ENCODE data around the gene UACA. TPM values are rescaled to one million over a fixed set of nuclear protein-coding genes. Genes with fewer than 3 reads are reported as not detected.

Gene UACA
- total RNA-seq, 1 experiment from 2014 or later: 38.0 TPM

- Histone ChIP-seq H3K9me3 (ENCODE audit: control insufficient read depth, low read depth, low read length) (no peaks in the 10 kb centered on the region), H4K20me1 (ENCODE audit: control insufficient read depth, insufficient read depth, insufficient read length) (no peaks in the 10 kb centered on the region), H2BK5ac (ENCODE audit: insufficient read length, low read length) (no peak overlapping the region), H3K14ac (ENCODE audit: insufficient read depth, low read length) (no peak overlapping the region), H3K23ac (ENCODE audit: insufficient read length, low read depth, low read length) (no peak overlapping the region), H3K56ac (ENCODE audit: insufficient read length, low read depth, low read length) (no peak overlapping the region), H2BK20ac (ENCODE audit: low read depth, low read length, poor library complexity, severe bottlenecking) (no peak overlapping the region), H3T11ph (ENCODE audit: low read length) (no peak overlapping the region), H2BK12ac (ENCODE audit: insufficient read length, low read depth, low read length) (no peak overlapping the region), H3K18ac (ENCODE audit: insufficient read length, low read depth, low read length) (no peak overlapping the region), H4K8ac (replicated peaks; ENCODE audit: insufficient read length, low read depth, low read length) (no peak overlapping the region), H3K4me1 (ENCODE audit: insufficient read depth, low read length) (no peaks in the 10 kb centered on the region), H3K4ac (ENCODE audit: low read depth, low read length) (no peak overlapping the region), H3K79me1 (ENCODE audit: insufficient read depth, low read depth, low read length, poor library complexity, severe bottlenecking) (no peaks in the 10 kb centered on the region), H4K5ac (ENCODE audit: insufficient read length, low read depth, low read length) (no peak overlapping the region), H3K9ac (ENCODE audit: extremely low read depth, insufficient read length, low read length) (no peak overlapping the region), H4K91ac (ENCODE audit: insufficient read length, low read depth, low read length) (no peak overlapping the region), H2AFZ (ENCODE audit: low read length) (no peak overlapping the region), H3K4me2 (ENCODE audit: insufficient read depth, insufficient read length, low read length) (no peak overlapping the region), H2BK15ac (ENCODE audit: low read depth, low read length) (no peak overlapping the region), H2AK5ac (ENCODE audit: insufficient read length, low read length) (no peak overlapping the region), H3K23me2 (ENCODE audit: insufficient read length, low read depth, low read length, poor library complexity, severe bottlenecking) (no peaks in the 10 kb centered on the region), H3K27ac (ENCODE audit: insufficient read length, low read depth, low read length) (no peak overlapping the region), H3K79me2 (ENCODE audit: insufficient read depth, low read length) (no peaks in the 10 kb centered on the region), H2BK120ac (ENCODE audit: low read depth, low read length, poor library complexity, severe bottlenecking) (no peak overlapping the region), H3K27me3 (ENCODE audit: insufficient read depth, low read length) (no peaks in the 10 kb centered on the region)
- Mint-ChIP-seq H3K27ac (no peak overlapping the region; a peak in 1 of 7 replicates), H3K4me3 (no peak overlapping the region), H3K9me3 (no peaks in the 10 kb centered on the region), H3K36me3 (ENCODE audit: insufficient read depth in 1 of 3, low read depth in 3 of 3) (no peaks in the 10 kb centered on the region; a peak in 2 of 7 replicates), H3K27me3 (ENCODE audit: low read depth) (no peaks in the 10 kb centered on the region), H3K4me1 (peaks cover 13 to 22% of the 10 kb centered on the region in 2 experiments)
- TF ChIP-seq CTCF (conservative IDR thresholded peaks at IDR 0.05): no peak
- no peak for DNase-seq
These were observed 46.0 kb downstream of the UACA start for GRCh38 chr15:70717237-70717793.

All from H9 (cell line).